Ectodermal cell (in vitro differentiated cells): ENCODE measurements around the gene PMEL.

Experiments
- H3K27ac ChIP-seq: 2 replicates; pipeline ENCODE4 v1.7.0; 2013; ENCODE audit warnings: mild to moderate bottlenecking, low read depth, low read length; ENCODE audit not compliant: insufficient read depth, poor library complexity, severe bottlenecking
- H3K27me3 ChIP-seq: 2 replicates; pipeline ENCODE4 v1.7.0; 2013; ENCODE audit warnings: mild to moderate bottlenecking, low read length; ENCODE audit not compliant: insufficient read depth, control insufficient read depth, poor library complexity, severe bottlenecking
- H3K36me3 ChIP-seq: one replicate; pipeline ENCODE4 v1.7.0; 2013; ENCODE audit warnings: low read length; ENCODE audit not compliant: control insufficient read depth, insufficient read depth
- H3K4me1 ChIP-seq: one replicate; pipeline ENCODE4 v1.7.0; 2013; ENCODE audit warnings: low read length; ENCODE audit not compliant: control insufficient read depth, insufficient read depth
- H3K4me3 ChIP-seq: 2 replicates; pipeline ENCODE4 v1.7.0; 2013; ENCODE audit warnings: low read depth, low read length, control low read depth; ENCODE audit not compliant: insufficient read depth
- H3K9me3 ChIP-seq: 2 replicates; pipeline ENCODE4 v1.7.0; 2013; ENCODE audit warnings: mild to moderate bottlenecking, low read length, moderate library complexity; ENCODE audit not compliant: control insufficient read depth
- WGBS, 2 experiments: methylation state at CpG; one replicate each; pipeline ENCODE4 v1.1.7; 2013; ENCODE audit warnings: missing lambda C conversion rate in 2 of 2; 5-methylcytosine and 5-hydroxymethylcytosine counted together

PMEL gene

GRCh38 chr12:55942577-55943136 is 23.2 kb downstream of the PMEL start:
- Histone ChIP-seq H3K27me3 (no peaks in the 10 kb centered on the region), H3K4me3 (no peak overlapping the region), H3K9me3 (no peaks in the 10 kb centered on the region), H3K4me1 (peaks cover 6% of the 10 kb centered on the region), H3K27ac (no peak overlapping the region), H3K36me3 (no peaks in the 10 kb centered on the region)
- WGBS, 2 experiments: 94% methylated on average over 1 of the region's 1 CpG

DNA sequence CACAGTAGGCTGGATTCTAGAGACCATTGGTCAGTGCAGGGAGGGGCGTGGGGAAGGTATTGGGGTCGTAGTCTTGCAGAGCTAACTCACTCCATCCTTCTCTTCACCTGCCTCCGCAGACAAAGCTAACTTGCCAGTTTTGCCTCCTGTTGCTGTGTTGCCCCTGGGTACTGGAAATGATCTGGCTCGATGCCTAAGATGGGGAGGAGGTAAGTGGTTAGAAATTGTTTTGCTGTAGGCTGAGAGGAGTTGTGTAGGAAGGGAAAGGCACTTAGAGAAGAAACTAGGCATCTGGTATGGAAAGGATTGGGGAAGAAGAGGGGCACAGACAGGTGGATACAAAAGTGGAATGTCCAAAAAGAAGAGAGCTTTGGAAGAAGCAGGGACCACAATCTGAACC is 23.8 kb downstream of the PMEL start:
- no peak overlapping the region for H3K4me3 ChIP-seq
- H3K36me3 ChIP-seq: no peaks in the 10 kb centered on the region
- no peaks in the 10 kb centered on the region for H3K9me3 ChIP-seq
- 89 to 92% methylated on average over 4 of the region's 4 CpGs for WGBS, 2 experiments
- no peaks in the 10 kb centered on the region for H3K27me3 ChIP-seq
- no peak overlapping the region for H3K27ac ChIP-seq
- peaks cover 6% of the 10 kb centered on the region for H3K4me1 ChIP-seq

GRCh38 chr12:55940065-55940732 is 25.6 kb downstream of the PMEL start:
- Histone ChIP-seq H3K4me1 (peaks cover 6% of the 10 kb centered on the region), H3K4me3 (no peak overlapping the region), H3K9me3 (no peaks in the 10 kb centered on the region), H3K36me3 (no peaks in the 10 kb centered on the region), H3K27me3 (no peaks in the 10 kb centered on the region), H3K27ac (no peak overlapping the region)
- WGBS, 2 experiments: 23 to 24% methylated on average over 18 of the region's 18 CpGs

- Histone ChIP-seq H3K9me3 (no peaks in the 10 kb centered on the region), H3K27me3 (peaks cover 10% of the 10 kb centered on the region), H3K27ac (no peak overlapping the region), H3K36me3 (no peaks in the 10 kb centered on the region), H3K4me3 (no peak overlapping the region), H3K4me1 (peaks cover 6% of the 10 kb centered on the region)
- 92 to 96% methylated on average over 8 of the region's 8 CpGs for WGBS, 2 experiments
These were observed 26.9 kb downstream of the PMEL start for GRCh38 chr12:55938826-55939501.

DNA sequence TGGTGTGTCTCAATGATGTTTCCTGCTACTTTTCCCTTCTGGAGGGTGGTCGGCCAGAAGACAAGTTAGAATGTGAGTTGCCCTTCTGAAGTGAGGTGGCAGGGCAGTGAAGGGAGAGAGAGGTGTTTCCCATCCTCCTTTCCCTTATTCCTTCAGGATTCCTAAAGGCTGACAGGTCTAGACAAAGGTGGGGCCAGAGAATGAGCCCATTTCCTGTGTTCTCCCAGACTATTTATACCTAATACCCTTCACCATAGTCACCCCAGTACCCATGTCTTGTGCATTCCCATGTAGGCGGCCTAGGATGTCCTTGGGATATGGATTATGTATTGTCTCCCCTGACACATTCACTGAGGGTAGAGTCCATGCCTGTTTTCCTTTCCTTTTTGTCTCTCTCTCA is 27.9 kb downstream of the PMEL start:
- no peaks in the 10 kb centered on the region for H3K36me3 ChIP-seq
- H3K4me1 ChIP-seq: peaks cover 6% of the 10 kb centered on the region
- H3K27ac ChIP-seq: no peak overlapping the region
- no peak overlapping the region for H3K4me3 ChIP-seq
- WGBS, 2 experiments: 79 to 82% methylated on average over 2 of the region's 2 CpGs
- peaks cover 20% of the 10 kb centered on the region for H3K27me3 ChIP-seq
- H3K9me3 ChIP-seq: no peaks in the 10 kb centered on the region

DNA sequence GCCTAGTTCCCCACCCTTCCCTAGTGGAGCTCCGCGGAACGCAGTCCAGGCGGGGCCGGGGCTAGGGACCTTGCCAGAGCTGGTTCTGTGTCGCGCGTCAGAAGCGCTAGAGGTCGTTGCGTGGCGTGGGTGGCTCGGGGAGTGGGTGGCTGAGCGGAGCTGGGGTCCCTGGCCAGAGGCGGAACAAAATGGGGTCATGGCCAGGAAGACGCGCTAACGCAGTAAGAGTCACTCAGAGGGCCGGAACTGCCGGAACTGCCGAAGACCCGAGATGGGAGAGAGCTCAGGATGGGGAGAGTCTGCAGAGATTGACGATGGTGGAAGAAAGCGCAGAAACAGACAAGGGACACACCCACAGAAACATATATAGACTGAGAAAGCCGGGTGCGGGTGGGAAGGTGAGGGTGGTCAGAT is 30.1 kb downstream of the PMEL start:
- H3K9me3 ChIP-seq: no peaks in the 10 kb centered on the region
- no peak overlapping the region for H3K4me3 ChIP-seq
- peaks cover 12% of the 10 kb centered on the region for H3K4me1 ChIP-seq
- H3K36me3 ChIP-seq: no peaks in the 10 kb centered on the region
- WGBS, 2 experiments: 90 to 91% methylated on average over 26 of the region's 26 CpGs
- peaks cover 40% of the 10 kb centered on the region for H3K27me3 ChIP-seq
- no peak overlapping the region for H3K27ac ChIP-seq

DNA sequence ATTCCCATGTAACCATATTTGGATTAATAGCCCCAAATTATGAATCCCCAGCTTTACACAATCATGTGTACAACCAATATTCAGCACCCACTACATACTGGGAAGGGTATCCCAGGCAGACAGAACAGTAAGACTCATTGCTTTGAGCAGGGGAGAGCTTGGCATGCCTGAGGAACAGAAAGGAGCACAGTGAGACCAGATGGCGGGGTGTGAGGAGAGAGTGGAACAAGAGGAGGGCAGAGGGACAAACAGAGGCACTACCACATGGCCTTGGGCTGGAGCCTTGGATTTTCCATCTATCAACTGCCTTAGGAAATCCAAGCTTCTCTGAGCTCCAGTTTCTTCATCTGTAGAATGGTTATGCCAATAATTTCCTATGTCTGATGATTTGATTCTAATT is 31.1 kb downstream of the PMEL start:
- WGBS, 2 experiments: 93 to 95% methylated on average over 1 of the region's 1 CpG
- H3K27ac ChIP-seq: no peak overlapping the region
- no peak overlapping the region for H3K4me3 ChIP-seq
- H3K27me3 ChIP-seq: peaks cover 40% of the 10 kb centered on the region
- H3K9me3 ChIP-seq: no peaks in the 10 kb centered on the region
- peaks cover 9% of the 10 kb centered on the region for H3K4me1 ChIP-seq
- H3K36me3 ChIP-seq: no peaks in the 10 kb centered on the region

DNA sequence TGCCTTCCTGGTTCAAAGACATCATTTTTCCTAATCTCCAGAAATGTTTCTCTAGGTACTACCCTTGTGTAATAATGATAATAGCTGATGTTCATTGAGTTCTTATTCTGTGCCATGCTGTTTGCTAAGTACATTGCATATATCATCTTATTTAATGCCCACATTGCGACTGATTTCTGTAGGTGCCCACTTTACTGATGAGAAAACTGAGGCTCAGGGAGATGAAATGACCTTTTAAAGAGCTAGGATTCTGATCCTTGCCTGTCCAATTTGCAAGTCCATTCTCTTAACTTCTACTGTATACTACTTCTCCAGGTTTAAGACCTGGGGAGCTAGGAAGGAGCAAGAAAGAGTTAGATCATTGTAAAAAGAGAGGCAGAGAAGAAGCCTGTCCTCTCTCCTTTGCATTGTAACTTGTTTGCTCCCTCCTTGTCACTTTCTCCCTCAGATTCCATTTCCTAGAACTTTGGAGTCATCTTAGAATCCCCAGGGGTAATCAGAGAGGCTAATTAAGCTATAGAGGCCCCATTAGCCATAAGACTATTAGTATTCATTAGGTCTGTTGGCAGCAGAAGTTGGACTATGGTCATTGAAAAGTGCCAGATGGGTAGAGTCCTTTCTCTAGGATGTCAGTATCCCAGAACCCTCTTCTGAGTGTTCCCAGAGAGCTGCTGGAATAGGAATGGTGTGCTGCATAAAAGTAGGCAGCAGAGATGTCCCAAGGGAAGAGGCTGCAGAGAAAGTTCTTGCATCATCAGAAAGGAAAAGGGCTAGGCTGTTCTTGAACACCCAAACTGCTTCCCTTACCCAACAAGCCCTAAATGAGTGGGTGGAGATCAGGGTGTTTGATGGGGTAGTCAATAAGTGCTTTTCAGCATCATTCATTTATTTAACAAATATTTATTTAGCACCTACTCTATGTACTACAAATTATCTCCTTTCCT is 31.8 kb downstream of the PMEL start:
- H3K4me3 ChIP-seq: no peak overlapping the region

GRCh38 chr12:55933169-55933798 is 32.6 kb downstream of the PMEL start:
- no peaks in the 10 kb centered on the region for H3K36me3 ChIP-seq
- H3K27ac ChIP-seq: no peak overlapping the region
- WGBS, 2 experiments: 84 to 87% methylated on average over 5 to 7 of the region's 7 CpGs

More for the DNA sequence above, 31.8 kb downstream of the PMEL start:
- Histone ChIP-seq H3K4me1 (peaks cover 9% of the 10 kb centered on the region), H3K27ac (no peak overlapping the region), H3K9me3 (no peaks in the 10 kb centered on the region), H3K27me3 (peaks cover 40% of the 10 kb centered on the region), H3K36me3 (no peaks in the 10 kb centered on the region)
- 89 to 91% methylated on average over 1 of the region's 1 CpG for WGBS, 2 experiments

More at GRCh38 chr12:55933169-55933798, 32.6 kb downstream of the PMEL start:
- Histone ChIP-seq H3K4me1 (peaks cover 9% of the 10 kb centered on the region), H3K27me3 (peaks cover 40% of the 10 kb centered on the region), H3K9me3 (no peaks in the 10 kb centered on the region), H3K4me3 (no peak overlapping the region)
